Skeletal muscle satellite cell (primary cell): ENCODE results near the gene FGR.

Source experiments
- H3K27me3 ChIP-seq: 2 replicates; pipeline ENCODE4 v1.7.0; 2013; ENCODE audit warnings: low read length; ENCODE audit not compliant: control insufficient read depth, insufficient read depth
- H3K36me3 ChIP-seq: 2 replicates; pipeline ENCODE4 v1.7.0; 2013; ENCODE audit warnings: mild to moderate bottlenecking, control low read depth, low read length; ENCODE audit not compliant: insufficient read depth
- H3K4me1 ChIP-seq: 2 replicates; pipeline ENCODE4 v1.7.0; 2013; ENCODE audit warnings: low read length; ENCODE audit not compliant: control insufficient read depth, insufficient read depth
- H3K4me2 ChIP-seq: 2 replicates; pipeline ENCODE4 v1.7.0; 2013; ENCODE audit warnings: mild to moderate bottlenecking, low read length
- H3K4me3 ChIP-seq: 2 replicates; pipeline ENCODE4 v1.7.0; 2013; ENCODE audit warnings: low read length
- H3K9ac ChIP-seq: 2 replicates; pipeline ENCODE4 v1.7.0; 2013; ENCODE audit warnings: mild to moderate bottlenecking, low read depth, low read length, moderate library complexity
- H3K9me3 ChIP-seq: replicated peaks from 2 replicates; pipeline ENCODE4 v1.7.0; 2013; ENCODE audit warnings: mild to moderate bottlenecking, control low read depth, low read length

The FGR gene

GRCh38 chr1:27668121-27668807, 33.3 kb upstream of the FGR start:
- H3K9ac ChIP-seq = no peak overlapping the region
- no peaks in the 10 kb centered on the region for H3K36me3 ChIP-seq
- no peak overlapping the region for H3K4me3 ChIP-seq
- H3K27me3 ChIP-seq = no peaks in the 10 kb centered on the region
- peaks cover 22% of the 10 kb centered on the region for H3K4me1 ChIP-seq
- no peaks in the 10 kb centered on the region for H3K9me3 ChIP-seq
- H3K4me2 ChIP-seq = no peak overlapping the region

DNA sequence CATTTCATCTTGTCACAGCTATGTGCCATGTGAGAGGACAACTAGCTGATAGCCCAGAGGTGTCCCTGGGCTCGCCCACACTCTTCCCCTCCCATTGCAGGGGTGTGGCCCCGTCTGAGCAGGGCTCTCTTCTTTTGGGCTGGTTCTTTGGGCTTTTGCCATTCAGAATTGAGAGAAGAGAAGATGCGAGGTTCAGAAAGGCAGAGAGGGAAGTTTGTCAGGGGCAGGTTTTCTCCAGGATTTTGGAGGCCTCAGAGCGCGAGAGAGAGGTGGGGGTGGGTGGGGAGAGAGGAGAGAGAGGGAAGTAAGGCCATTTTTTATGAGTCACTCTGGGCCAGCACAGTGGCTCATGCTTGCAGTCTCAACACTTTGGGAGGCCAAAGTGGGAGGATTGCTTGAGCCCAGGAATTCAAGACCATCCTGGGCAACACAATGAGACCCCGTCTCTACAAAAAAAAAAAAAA, 31.8 kb upstream of the FGR start:
- Histone ChIP-seq H3K4me1 (peaks cover 16% of the 10 kb centered on the region), H3K27me3 (no peaks in the 10 kb centered on the region), H3K9me3 (no peaks in the 10 kb centered on the region), H3K9ac (no peak overlapping the region), H3K36me3 (no peaks in the 10 kb centered on the region), H3K4me3 (no peak overlapping the region), H3K4me2 (no peak overlapping the region)

DNA sequence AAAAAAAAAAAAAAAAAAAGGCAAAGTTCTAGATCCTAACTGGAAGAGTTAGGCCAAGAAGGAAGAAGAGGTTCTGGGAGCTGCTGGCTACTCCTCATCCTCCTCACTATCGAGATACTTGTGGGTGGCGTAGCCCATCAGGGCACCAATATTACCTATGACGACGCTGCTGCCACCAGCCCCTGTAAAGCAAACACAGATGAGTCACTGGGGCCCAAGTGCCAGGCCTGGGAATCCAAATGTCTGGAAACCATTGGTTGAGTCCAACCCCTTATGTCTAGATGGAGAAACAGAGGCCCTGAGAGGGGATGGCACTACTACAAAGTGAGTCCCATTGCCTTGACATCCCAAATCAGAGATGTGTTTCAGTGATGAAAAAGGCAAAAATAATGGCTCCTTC, 31.3 kb upstream of the FGR start:
- Histone ChIP-seq H3K9me3 (no peaks in the 10 kb centered on the region), H3K27me3 (no peaks in the 10 kb centered on the region), H3K36me3 (no peaks in the 10 kb centered on the region), H3K9ac (no peak overlapping the region), H3K4me2 (no peak overlapping the region), H3K4me1 (peaks cover 12% of the 10 kb centered on the region), H3K4me3 (no peak overlapping the region)

GRCh38 chr1:27665016-27665651, 30.1 kb upstream of the FGR start:
- Histone ChIP-seq H3K36me3 (no peaks in the 10 kb centered on the region), H3K4me1 (peaks cover 13% of the 10 kb centered on the region), H3K9ac (no peak overlapping the region), H3K9me3 (no peaks in the 10 kb centered on the region), H3K4me3 (no peak overlapping the region), H3K4me2 (no peak overlapping the region), H3K27me3 (no peaks in the 10 kb centered on the region)

GRCh38 chr1:27664291-27664690, 29.3 kb upstream of the FGR start:
- Histone ChIP-seq H3K4me2 (no peak overlapping the region), H3K9me3 (no peaks in the 10 kb centered on the region), H3K27me3 (no peaks in the 10 kb centered on the region), H3K9ac (no peak overlapping the region), H3K36me3 (no peaks in the 10 kb centered on the region), H3K4me3 (no peak overlapping the region), H3K4me1 (peaks cover 16% of the 10 kb centered on the region)

DNA sequence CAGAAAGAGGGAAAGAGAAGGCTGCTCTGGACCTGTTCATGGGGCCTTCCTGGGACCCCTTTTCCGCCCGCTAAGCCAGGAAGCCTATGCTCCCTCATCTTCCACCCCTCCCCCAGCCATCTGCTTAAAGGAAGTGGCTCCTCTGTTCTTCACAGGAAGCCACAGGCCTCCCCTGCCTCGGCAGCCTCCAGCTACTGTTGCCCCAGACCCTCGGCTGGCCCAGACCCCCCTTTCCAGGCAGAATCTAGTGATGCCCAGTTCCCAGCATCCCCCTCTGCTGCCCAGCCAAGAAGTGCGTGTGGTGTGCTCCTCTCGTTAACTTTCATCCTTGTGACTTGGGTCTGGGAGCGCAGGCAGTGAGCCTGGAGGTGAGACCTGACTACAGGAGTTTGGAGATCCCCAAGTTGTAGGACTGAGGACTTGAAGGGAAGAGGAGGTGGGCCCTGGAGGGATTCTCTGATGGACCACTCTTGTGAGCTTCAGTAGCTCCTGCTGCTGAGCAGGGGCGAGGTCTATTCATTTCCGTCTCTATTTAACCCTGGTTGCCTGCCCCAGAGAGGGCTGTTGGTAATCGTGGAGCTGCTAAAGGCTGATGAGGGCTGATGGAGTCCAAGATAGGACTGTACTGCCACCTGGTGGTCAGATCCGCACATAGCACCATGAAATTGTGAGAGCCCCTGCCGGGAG, 27.9 kb upstream of the FGR start:
- Histone ChIP-seq H3K4me3 (no peak overlapping the region), H3K9me3 (no peaks in the 10 kb centered on the region), H3K4me1 (peaks cover 23% of the 10 kb centered on the region), H3K9ac (peak overlapping the region; percentile 35), H3K4me2 (no peak overlapping the region), H3K27me3 (no peaks in the 10 kb centered on the region), H3K36me3 (no peaks in the 10 kb centered on the region)

DNA sequence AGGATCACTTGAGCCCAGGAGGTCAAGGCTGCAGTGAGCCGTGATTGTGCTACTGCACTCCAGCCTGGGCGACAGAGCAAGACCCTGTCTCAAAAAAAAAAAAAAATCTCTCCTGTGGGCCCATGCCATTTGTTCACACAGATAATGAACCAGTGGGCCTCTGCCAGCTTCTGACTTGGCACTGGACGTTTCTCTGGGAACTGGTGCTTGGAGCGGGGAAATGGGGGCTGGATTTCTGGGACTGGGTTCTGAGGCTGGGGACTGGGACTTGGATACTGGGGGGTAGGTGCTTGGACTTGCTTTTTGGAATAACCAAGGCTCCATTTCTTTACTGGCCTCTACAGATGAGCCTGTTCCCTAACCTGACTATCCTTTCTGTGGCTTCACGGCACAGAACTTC, 27.3 kb upstream of the FGR start:
- no peaks in the 10 kb centered on the region for H3K36me3 ChIP-seq
- H3K4me1 ChIP-seq = peaks cover 20% of the 10 kb centered on the region
- H3K9me3 ChIP-seq = no peaks in the 10 kb centered on the region
- H3K27me3 ChIP-seq = no peaks in the 10 kb centered on the region
- H3K4me2 ChIP-seq = no peak overlapping the region
- H3K4me3 ChIP-seq = no peak overlapping the region
- no peak overlapping the region for H3K9ac ChIP-seq

- Histone ChIP-seq H3K4me2 (no peak overlapping the region), H3K4me1 (peaks cover 19% of the 10 kb centered on the region), H3K4me3 (no peak overlapping the region), H3K27me3 (no peaks in the 10 kb centered on the region), H3K9me3 (no peaks in the 10 kb centered on the region), H3K9ac (no peak overlapping the region), H3K36me3 (no peaks in the 10 kb centered on the region)
These were observed 26.6 kb upstream of the FGR start for GRCh38 chr1:27661412-27662075.

DNA sequence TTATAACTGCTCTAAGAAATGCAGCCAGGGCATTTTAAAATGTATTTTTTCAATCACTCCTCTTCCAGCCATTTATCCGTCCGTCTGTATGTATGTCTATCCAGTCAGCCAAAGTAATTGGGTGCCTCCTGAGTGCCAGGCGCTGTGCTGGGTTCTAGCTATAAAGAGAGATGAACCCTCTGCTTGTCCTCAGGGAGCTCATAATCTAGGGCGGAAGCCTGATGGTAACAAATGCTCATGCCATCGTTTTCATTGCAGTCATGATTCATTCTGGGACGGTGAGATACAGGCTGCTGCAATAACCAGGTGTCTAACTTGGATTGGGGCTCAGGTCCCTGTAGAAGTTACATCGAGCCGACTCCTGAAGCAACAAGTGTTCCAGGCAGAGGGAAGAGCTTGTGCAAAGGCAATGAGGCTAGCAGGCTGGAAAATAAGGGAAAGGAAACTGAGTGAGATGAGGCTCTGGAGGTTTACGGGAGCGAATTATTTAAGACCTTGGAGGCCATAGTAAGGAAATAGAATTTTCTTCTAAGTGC, 25.4 kb upstream of the FGR start:
- H3K36me3 ChIP-seq = no peaks in the 10 kb centered on the region
- H3K27me3 ChIP-seq = no peaks in the 10 kb centered on the region
- peak overlapping the region; percentile 66 for H3K4me3 ChIP-seq
- no peaks in the 10 kb centered on the region for H3K9me3 ChIP-seq
- H3K4me1 ChIP-seq = peaks cover 28% of the 10 kb centered on the region
- H3K4me2 ChIP-seq = peak overlapping the region; percentile 82
- H3K9ac ChIP-seq = peak overlapping the region; percentile 37

- peak overlapping the region; percentile 66 for H3K4me3 ChIP-seq
- H3K9ac ChIP-seq = peak overlapping the region; percentile 37
- peaks cover 28% of the 10 kb centered on the region for H3K4me1 ChIP-seq
- no peaks in the 10 kb centered on the region for H3K27me3 ChIP-seq
- H3K9me3 ChIP-seq = no peaks in the 10 kb centered on the region
- H3K36me3 ChIP-seq = no peaks in the 10 kb centered on the region
- peak overlapping the region; percentile 82 for H3K4me2 ChIP-seq
These were observed 24.7 kb upstream of the FGR start for GRCh38 chr1:27659497-27660299.
